ENCODE results near the gene FOXN1.

DNA sequence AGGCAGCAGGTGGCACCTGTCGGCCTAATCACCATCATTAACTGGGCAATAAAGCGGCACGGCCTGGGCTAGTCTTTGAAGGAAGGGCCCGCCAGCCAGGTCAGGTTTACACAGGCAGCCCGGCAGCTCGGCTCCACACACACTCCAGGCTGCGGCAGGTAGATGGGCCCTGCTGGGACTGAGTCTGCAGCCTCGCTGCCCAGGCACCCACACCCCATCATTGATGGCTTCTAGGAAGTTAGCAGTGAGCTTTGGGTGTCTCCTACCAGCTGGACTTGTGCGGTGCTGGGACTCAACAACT lies 6.8 kb upstream of the FOXN1 start:
- TF ChIP-seq CTCF (conservative IDR thresholded peaks at IDR 0.05; ENCODE audit: low read depth, low read length) (no peak), EZH2phosphoT487 (IDR thresholded peaks at IDR 0.05; ENCODE audit: borderline replicate concordance, low read length) (no peak), EZH2 (IDR thresholded peaks at IDR 0.05; ENCODE audit: low read length, unreplicated experiment) (no peak)

Data from PC-3 (cell line).